K562 (cell line): ENCODE measurements around the gene ACSS1. TPM values are rescaled to one million over a fixed set of nuclear protein-coding genes. Genes with fewer than 3 reads are reported as not detected.

Experiments
- ATAC-seq: fragments of 200-7000 bp; cut with Tn5 transposase; 3 replicates; pipeline ENCODE4 v1.9.1; 2020; ENCODE audit warnings: moderate library complexity
- BruUV-seq: library from RNA; stranded (reverse); fragments of 400-500 nt; replicated peaks from 2 replicates; lab custom pipeline; 2021; lab: Mats Ljungman, UMichigan
- CTCF ChIA-PET: fragments of 300-600 bp; formaldehyde crosslinking; extraction: SDS; loops from one replicate; lab custom pipeline; 2021; ENCODE audit warnings: low intra/inter-chr PET ratio; lab: Yijun Ruan, JAX
- POLR2A ChIA-PET: fragments of 300-600, 350-650 bp; sonication (Branson Sonifier 250); formaldehyde crosslinking; extraction: SDS; loops from one replicate; lab custom pipeline; 2021; ENCODE audit warnings: antibody characterized with exemption, inconsistent platforms; lab: Yijun Ruan, JAX
- DNase-seq, 4 experiments: peaks; one replicate each; pipeline versions ENCODE4 v3.0.0 to v3.0.0-alpha.2; 2011 to 2018; ENCODE audit warnings: low spot score in 3 of 4, mixed read lengths in 3 of 4; ENCODE audit errors: extremely low read depth in 1 of 4
- FAIRE-seq: peaks from 2 replicates; lab custom pipeline; 2011; peaks lifted over from hg19 to GRCh38; lab: Jason Lieb, UNC
- H2AFZ ChIP-seq: 2 replicates; pipeline ENCODE4 v1.6.0; 2011; ENCODE audit warnings: low read depth, low read length, control low read depth, inconsistent platforms
- H3K27ac ChIP-seq: fragments of 200-600 bp; 3 replicates; pipeline ENCODE4 v1.8.0; 2011; ENCODE audit warnings: low read depth, mild to moderate bottlenecking, control low read depth, inconsistent platforms, low read length, moderate library complexity, mixed read lengths; ENCODE audit errors: extremely low read depth
- H3K27me3 ChIP-seq, 2 experiments: fragments of 300-600 bp in 1 of 2; 2 replicates in 1 of 2; 3 replicates in 1 of 2; pipeline versions ENCODE4 v1.6.0 to v1.8.0; 2011; ENCODE audit warnings: inconsistent platforms in 2 of 2, low read length in 2 of 2, mild to moderate bottlenecking in 1 of 2, mixed read lengths in 1 of 2, moderate library complexity in 1 of 2; ENCODE audit not compliant: control insufficient read depth in 2 of 2, insufficient read depth in 2 of 2
- H3K36me3 ChIP-seq: fragments of 300-600 bp; 3 replicates; pipeline ENCODE4 v1.8.0; 2011; ENCODE audit warnings: mild to moderate bottlenecking, low read length, inconsistent platforms; ENCODE audit not compliant: control insufficient read depth, insufficient read depth
- H3K4me1 ChIP-seq, 2 experiments: fragments of 200-600 bp in 1 of 2; replicated peaks in 1 of 2; 2 replicates in 1 of 2; 3 replicates in 1 of 2; pipeline versions ENCODE4 v1.5.1 to v1.8.0; 2011; ENCODE audit warnings: inconsistent platforms in 2 of 2, low read length in 2 of 2, mild to moderate bottlenecking in 1 of 2, mixed read lengths in 1 of 2, moderate library complexity in 1 of 2; ENCODE audit not compliant: control insufficient read depth in 2 of 2, insufficient read depth in 2 of 2
- H3K4me2 ChIP-seq: 2 replicates; pipeline ENCODE4 v1.6.1; 2011; ENCODE audit warnings: low read length, control low read depth, inconsistent platforms, mixed read lengths; ENCODE audit not compliant: insufficient read depth
- H3K4me3 ChIP-seq: fragments of 200-600 bp; sonication (generic), shearing (Covaris generic); 2 replicates; pipeline ENCODE4 v1.5.1; 2016; ENCODE audit warnings: control low read depth, inconsistent platforms
- H3K79me2 ChIP-seq: fragments of 200-600 bp; 3 replicates; pipeline ENCODE4 v1.8.0; 2011; ENCODE audit warnings: low read length, inconsistent platforms; ENCODE audit not compliant: control insufficient read depth, insufficient read depth
- H3K9ac ChIP-seq, 2 experiments: 2 replicates each; pipeline versions ENCODE4 v1.6.0 to v1.6.1; 2011; ENCODE audit warnings: low read depth in 2 of 2, low read length in 2 of 2, control low read depth in 1 of 2, inconsistent platforms in 1 of 2, mild to moderate bottlenecking in 1 of 2, mixed read lengths in 1 of 2; ENCODE audit not compliant: insufficient read depth in 1 of 2
- H3K9me1 ChIP-seq: one replicate; pipeline ENCODE4 v1.6.0; 2011; ENCODE audit warnings: inconsistent platforms, mild to moderate bottlenecking, low read length, moderate library complexity; ENCODE audit not compliant: control insufficient read depth, insufficient read depth
- H3K9me3 ChIP-seq: replicated peaks from 2 replicates; pipeline ENCODE4 v1.5.1; 2011; ENCODE audit warnings: low read depth, low read length, inconsistent platforms; ENCODE audit not compliant: control insufficient read depth, insufficient read depth
- H4K20me1 ChIP-seq: replicated peaks from 2 replicates; pipeline ENCODE4 v1.6.1; 2011; ENCODE audit warnings: low read length, inconsistent platforms, mixed read lengths; ENCODE audit not compliant: control insufficient read depth, insufficient read depth
- ATF4 ChIP-seq: fragments of 450-650 bp; formaldehyde crosslinking; IDR thresholded peaks from 2 replicates; pipeline ENCODE4 v1.4.0; 2022; ENCODE audit warnings: mild to moderate bottlenecking, moderate library complexity
- BMI1 ChIP-seq: fragments of 150-350 bp; IDR thresholded peaks from 2 replicates; pipeline ENCODE4 v1.6.1; 2014; ENCODE audit warnings: low read length
- ETV1 ChIP-seq: fragments of 450-650 bp; conservative IDR thresholded peaks from 2 replicates; pipeline ENCODE4 v1.6.1; 2016; ENCODE audit warnings: missing genetic modification characterization, control low read depth, low read depth, missing compliant biosample characterization
- FOS ChIP-seq: IDR thresholded peaks from 3 replicates; pipeline ENCODE4 v1.6.1; 2011; ENCODE audit not compliant: insufficient read length; ENCODE audit errors: extremely low read depth
- FUS ChIP-seq: fragments of 200-400 bp; formaldehyde crosslinking; optimal IDR thresholded peaks from 2 replicates; pipeline ENCODE3; 2017; ENCODE audit warnings: low read depth, low read length
- HDAC1 ChIP-seq, 2 experiments: fragments of 450-650 bp; IDR thresholded peaks; 2 replicates each; pipeline ENCODE4 v1.6.1; 2016 to 2017; ENCODE audit warnings: inconsistent platforms in 1 of 2, mild to moderate bottlenecking in 1 of 2, moderate library complexity in 1 of 2
- MXI1 ChIP-seq: IDR thresholded peaks from 2 replicates; pipeline ENCODE4 v1.6.1; 2011; ENCODE audit warnings: low read depth, mild to moderate bottlenecking, improper control_type of control experiment, low read length
- NR0B1 ChIP-seq: fragments of 450-650 bp; IDR thresholded peaks from one replicate; pipeline ENCODE4 v1.6.1; 2018; ENCODE audit warnings: mild to moderate bottlenecking, moderate library complexity; ENCODE audit not compliant: partially characterized antibody
- PYGO2 ChIP-seq: fragments of 450-650 bp; IDR thresholded peaks from 2 replicates; pipeline ENCODE4 v1.6.1; 2016; ENCODE audit warnings: mild to moderate bottlenecking, missing genetic modification characterization, moderate library complexity, missing compliant biosample characterization
- RAD51 ChIP-seq: fragments of 450-650 bp; IDR thresholded peaks from 2 replicates; pipeline ENCODE4 v1.7.1; 2016; ENCODE audit warnings: low read depth, mild to moderate bottlenecking, borderline replicate concordance
- SIX5 ChIP-seq, 2 experiments: IDR thresholded peaks; 2 replicates each; pipeline ENCODE4 v1.6.1; 2011; ENCODE audit warnings: low read length in 2 of 2, borderline replicate concordance in 1 of 2, low read depth in 1 of 2, mild to moderate bottlenecking in 1 of 2, moderate library complexity in 1 of 2; ENCODE audit not compliant: insufficient read depth in 1 of 2
- SMAD2 ChIP-seq: fragments of 150-350 bp; IDR thresholded peaks from 2 replicates; pipeline ENCODE4 v1.6.1; 2014; ENCODE audit warnings: low read depth, mild to moderate bottlenecking, low read length
- SMARCB1 ChIP-seq: IDR thresholded peaks from 2 replicates; pipeline ENCODE4 v1.6.1; 2011; ENCODE audit warnings: improper control_type of control experiment, low read depth; ENCODE audit not compliant: insufficient read length
- XRCC5 ChIP-seq: fragments of 200-400 bp; formaldehyde crosslinking; IDR thresholded peaks from 2 replicates; pipeline ENCODE4 v1.6.1; 2017; ENCODE audit warnings: low read depth, mild to moderate bottlenecking, low read length
- ZNF124 ChIP-seq: sonication (generic); formaldehyde crosslinking; IDR thresholded peaks from 2 replicates; pipeline ENCODE4 v1.8.1; 2022; ENCODE audit warnings: missing genetic modification reagents
- ZNF444 ChIP-seq: fragments of 250-450 bp; sonication (Bioruptor Pico); IDR thresholded peaks from 2 replicates; pipeline ENCODE4 v1.4.0; 2020; ENCODE audit warnings: mild to moderate bottlenecking, moderate library complexity
- ZNF75A ChIP-seq: fragments of 450-650 bp; formaldehyde crosslinking; IDR thresholded peaks from 2 replicates; pipeline ENCODE4 v1.4.0; 2020; ENCODE audit warnings: mild to moderate bottlenecking
- ZNF76 ChIP-seq: fragments of 250-450 bp; sonication (Bioruptor Pico); IDR thresholded peaks from 2 replicates; pipeline ENCODE4 v1.4.0; 2020; ENCODE audit warnings: mild to moderate bottlenecking, moderate library complexity, borderline replicate concordance
- ZNF79 ChIP-seq: fragments of 250-450 bp; sonication (Bioruptor Pico); IDR thresholded peaks from 2 replicates; pipeline ENCODE4 v1.4.0; 2020; ENCODE audit warnings: low read depth, mild to moderate bottlenecking, moderate library complexity
- WGBS: fragments of 100-300 bp; shearing (Covaris generic); methylation state at CpG from one replicate; pipeline ENCODE4 v1.1.6; 2016; ENCODE audit warnings: low coverage, mixed read lengths; ENCODE audit not compliant: insufficient coverage; ENCODE audit errors: missing lambda C conversion rate; 5-methylcytosine and 5-hydroxymethylcytosine counted together
- in situ Hi-C: fragments of 300-500 bp; cut with MboI; formaldehyde crosslinking; loops from 4 replicates; pipeline ENCODE4 v1.15.0; 2018; ENCODE audit warnings: inconsistent platforms, mixed read lengths
- intact Hi-C: fragments of 100-400 bp; cut with micrococcal nuclease; formaldehyde crosslinking; loops from 2 replicates; pipeline ENCODE4 v1.14.2; 2022
- polyA plus RNA-seq, 8 experiments: library from polyadenylated mRNA; depleted of rRNA in 4 of 8; stranded (reverse) in 5 of 8; unstranded in 3 of 8; fragments of >200 nt; fragmentation: Nextera tagmentation in 2 of 8; fragmentation: Illumina TruSeq in 1 of 8; extraction: Ambion mirVana in 2 of 8; extraction: Trizol in 1 of 8; gene quantifications; 2 replicates each; pipeline versions ENCODE4 v1.2.1 to v1.2.3, GENCODE V29; 2011 to 2014; ENCODE audit warnings: inconsistent platforms in 1 of 8, missing spikeins in 1 of 8
- total RNA-seq, 7 experiments: library from RNA; depleted of rRNA in 6 of 7; stranded (reverse); fragments of >200 nt in 6 of 7; fragmentation: Illumina TruSeq in 2 of 7; extraction: Trizol in 2 of 7; gene quantifications; 2 replicates each; pipeline versions ENCODE4 v1.2.1 to v1.2.3, GENCODE V29; 2011 to 2021; ENCODE audit warnings: low replicate concordance in 1 of 7

The ACSS1 gene
- total and polyA plus RNA-seq, 9 of the 15 experiments (the other 6 are each of a cell fraction or from before 2014, with no cell fraction given) = 0.07 to 2.1 (median 0.27) TPM; not detected in 3

GRCh38 chr20:25050082-25050481 is 7.9 kb downstream of the ACSS1 start:
- Histone ChIP-seq H3K36me3 (no peaks in the 10 kb centered on the region), H4K20me1 (no peaks in the 10 kb centered on the region; the same call in 1 of the 2 replicates), H3K9me1 (no peaks in the 10 kb centered on the region), H3K79me2 (no peaks in the 10 kb centered on the region), H3K27me3 (peaks cover 3 to 54% of the 10 kb centered on the region in 2 experiments; a peak in 4 of 5 replicates), H3K9ac (no peak overlapping the region), H2AFZ (no peak overlapping the region), H3K4me1 (no peaks in the 10 kb centered on the region), H3K27ac (no peak overlapping the region), H3K4me2 (no peak overlapping the region), H3K4me3 (no peak overlapping the region), H3K9me3 (no peaks in the 10 kb centered on the region)
- in situ Hi-C loops = no loop called here
- no peak for FAIRE-seq
- ChIA-PET POLR2A (no interaction called here), CTCF (no interaction called here)
- no peak for ATAC-seq
- TF ChIP-seq SIX5 (IDR thresholded peaks at IDR 0.05; ENCODE audit: borderline replicate concordance in 1 of 2, insufficient read depth in 1 of 2, low read depth in 1 of 2, low read length in 2 of 2) (no peak), ETV1 (tag) (no peak), ZNF124 (CRISPR knock-in tag) (no peak), ZNF79 (CRISPR knock-in tag) (no peak), FOS (no peak), RAD51 (no peak), ZNF444 (CRISPR knock-in tag) (no peak), ATF4 (CRISPR knock-in tag) (no peak), NR0B1 (no peak), PYGO2 (tag) (no peak), SMAD2 (no peak), XRCC5 (no peak), ZNF76 (CRISPR knock-in tag) (no peak), BMI1 (no peak), SMARCB1 (no peak), ZNF75A (CRISPR knock-in tag) (no peak), HDAC1 (IDR thresholded peaks at IDR 0.05) (no peak), FUS (no peak), MXI1 (no peak)
- whole genome bisulfite sequencing = 0% methylated on average over 6 of the region's 7 CpGs
- DNase-seq = no peak
- intact Hi-C loops = no loop called here
- no TSS peak for BruUV-seq
